Ishikawa (cell line): ENCODE results near the gene MRRF.

Experiments used
- CEBPB ChIP-seq: IDR thresholded peaks from 2 replicates; pipeline ENCODE4 v1.6.1; 2012
- CREB1 ChIP-seq: IDR thresholded peaks from 2 replicates; pipeline ENCODE4 v1.6.1; 2012; ENCODE audit warnings: low read depth
- RAD21 ChIP-seq: IDR thresholded peaks from 2 replicates; pipeline ENCODE4 v1.6.1; 2012; ENCODE audit warnings: low read depth

DNA sequence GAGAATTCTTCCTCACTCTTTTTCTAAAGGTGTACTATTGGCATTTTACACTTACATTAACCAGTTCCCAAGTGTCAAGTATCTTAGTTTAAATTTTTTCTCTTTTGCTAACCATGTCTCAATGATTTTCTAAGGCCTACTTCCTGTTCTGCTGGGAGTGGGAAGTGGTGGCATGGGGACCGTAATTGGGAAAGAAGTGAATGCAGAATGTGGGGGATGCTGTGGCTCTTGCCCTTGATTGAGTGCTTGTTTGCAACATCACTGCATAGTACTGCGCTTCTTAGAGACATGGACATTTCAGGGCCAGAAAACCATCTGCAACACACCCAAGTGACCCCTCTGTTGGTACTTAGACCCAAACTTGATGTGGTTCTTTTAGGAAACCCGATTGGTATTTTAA lies 32.8 kb downstream of the MRRF start:
- TF ChIP-seq RAD21 = no peak
- no peak for TF ChIP-seq CREB1
- TF ChIP-seq CEBPB = no peak
